Measurements from ENCODE around the gene KIRREL1. TPM values are rescaled to one million over a fixed set of nuclear protein-coding genes. Genes with fewer than 3 reads are reported as not detected.

The KIRREL1 gene
- polyA plus RNA-seq, 1 donor from 2014 or later = 12.9 TPM

GRCh38 chr1:158122833-158123388 lies 129.5 kb downstream of the KIRREL1 start:
- no peaks in the 10 kb centered on the region for H4K20me1 ChIP-seq (ENCODE audit: insufficient read depth)
- no peaks in the 10 kb centered on the region for H3F3A ChIP-seq (ENCODE audit: insufficient read depth, low read length, poor library complexity, severe bottlenecking)
- H3K36me3 ChIP-seq (ENCODE audit: insufficient read depth, low read length) = no peaks in the 10 kb centered on the region
- no peak overlapping the region for H3K9ac ChIP-seq (ENCODE audit: low read length)
- H2AFZ ChIP-seq (ENCODE audit: low read depth, low read length) = no peak overlapping the region
- H3K27ac ChIP-seq (ENCODE audit: low read length) = no peak overlapping the region
- no peaks in the 10 kb centered on the region for H3K9me2 ChIP-seq (ENCODE audit: insufficient read depth, low read length)
- H3K4me3 ChIP-seq (ENCODE audit: low read length) = no peak overlapping the region
- H3K9me3 ChIP-seq (ENCODE audit: low read length) = no peaks in the 10 kb centered on the region
- H3K4me2 ChIP-seq (ENCODE audit: low read length) = no peak overlapping the region
- H3K79me2 ChIP-seq (replicated peaks; ENCODE audit: insufficient read depth, low read length) = no peaks in the 10 kb centered on the region
- TF ChIP-seq, protein P1, sequence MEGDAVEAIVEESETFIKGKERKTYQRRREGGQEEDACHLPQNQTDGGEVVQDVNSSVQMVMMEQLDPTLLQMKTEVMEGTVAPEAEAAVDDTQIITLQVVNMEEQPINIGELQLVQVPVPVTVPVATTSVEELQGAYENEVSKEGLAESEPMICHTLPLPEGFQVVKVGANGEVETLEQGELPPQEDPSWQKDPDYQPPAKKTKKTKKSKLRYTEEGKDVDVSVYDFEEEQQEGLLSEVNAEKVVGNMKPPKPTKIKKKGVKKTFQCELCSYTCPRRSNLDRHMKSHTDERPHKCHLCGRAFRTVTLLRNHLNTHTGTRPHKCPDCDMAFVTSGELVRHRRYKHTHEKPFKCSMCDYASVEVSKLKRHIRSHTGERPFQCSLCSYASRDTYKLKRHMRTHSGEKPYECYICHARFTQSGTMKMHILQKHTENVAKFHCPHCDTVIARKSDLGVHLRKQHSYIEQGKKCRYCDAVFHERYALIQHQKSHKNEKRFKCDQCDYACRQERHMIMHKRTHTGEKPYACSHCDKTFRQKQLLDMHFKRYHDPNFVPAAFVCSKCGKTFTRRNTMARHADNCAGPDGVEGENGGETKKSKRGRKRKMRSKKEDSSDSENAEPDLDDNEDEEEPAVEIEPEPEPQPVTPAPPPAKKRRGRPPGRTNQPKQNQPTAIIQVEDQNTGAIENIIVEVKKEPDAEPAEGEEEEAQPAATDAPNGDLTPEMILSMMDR (IDR thresholded peaks at IDR 0.05; ENCODE audit: poor library complexity, severe bottlenecking) = no peak
- TF ChIP-seq SMC3 (conservative IDR thresholded peaks at IDR 0.05; ENCODE audit: poor library complexity) = no peak
- no peak for TF ChIP-seq EP300 (conservative IDR thresholded peaks at IDR 0.05; ENCODE audit: poor library complexity, severe bottlenecking)
- H3K27me3 ChIP-seq (ENCODE audit: insufficient read depth, low read depth, low read length) = no peaks in the 10 kb centered on the region

DNA sequence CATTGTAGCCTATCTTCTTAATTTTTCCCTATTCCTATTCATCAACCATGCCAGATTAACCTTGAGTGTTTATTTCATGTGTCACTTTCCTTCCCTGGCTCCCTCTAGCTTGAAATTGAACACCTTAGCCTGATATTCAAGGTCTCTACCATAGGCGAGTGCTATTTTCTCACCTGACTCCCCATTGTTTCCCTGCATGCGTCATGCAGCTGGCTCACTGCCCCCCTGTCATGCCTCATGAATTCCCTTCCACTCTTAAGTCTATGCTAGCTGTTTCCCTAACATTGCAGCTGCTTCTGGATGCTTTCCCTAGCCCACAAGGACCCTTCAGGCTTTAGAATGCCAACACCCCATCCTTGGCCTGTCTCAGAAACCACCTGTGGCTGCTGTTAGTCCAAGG lies 130.6 kb downstream of the KIRREL1 start:
- Histone ChIP-seq H3K79me2 (replicated peaks; ENCODE audit: insufficient read depth, low read length) (no peaks in the 10 kb centered on the region), H3K9me3 (ENCODE audit: low read length) (no peaks in the 10 kb centered on the region), H4K20me1 (ENCODE audit: insufficient read depth) (no peaks in the 10 kb centered on the region), H3K9me2 (ENCODE audit: insufficient read depth, low read length) (no peaks in the 10 kb centered on the region), H3K27ac (ENCODE audit: low read length) (no peak overlapping the region), H3K4me3 (ENCODE audit: low read length) (no peak overlapping the region), H3K27me3 (ENCODE audit: insufficient read depth, low read depth, low read length) (no peaks in the 10 kb centered on the region), H3K36me3 (ENCODE audit: insufficient read depth, low read length) (no peaks in the 10 kb centered on the region), H3K9ac (ENCODE audit: low read length) (no peak overlapping the region), H3K4me2 (ENCODE audit: low read length) (no peak overlapping the region), H2AFZ (ENCODE audit: low read depth, low read length) (no peak overlapping the region), H3F3A (ENCODE audit: insufficient read depth, low read length, poor library complexity, severe bottlenecking) (no peaks in the 10 kb centered on the region)
- TF ChIP-seq, protein P1 (IDR thresholded peaks at IDR 0.05; ENCODE audit: poor library complexity, severe bottlenecking) = no peak
- TF ChIP-seq POLR2AphosphoS5 (IDR thresholded peaks at IDR 0.05) = no peak
- no peak for TF ChIP-seq SMC3 (conservative IDR thresholded peaks at IDR 0.05; ENCODE audit: poor library complexity)
- TF ChIP-seq, protein P2, sequence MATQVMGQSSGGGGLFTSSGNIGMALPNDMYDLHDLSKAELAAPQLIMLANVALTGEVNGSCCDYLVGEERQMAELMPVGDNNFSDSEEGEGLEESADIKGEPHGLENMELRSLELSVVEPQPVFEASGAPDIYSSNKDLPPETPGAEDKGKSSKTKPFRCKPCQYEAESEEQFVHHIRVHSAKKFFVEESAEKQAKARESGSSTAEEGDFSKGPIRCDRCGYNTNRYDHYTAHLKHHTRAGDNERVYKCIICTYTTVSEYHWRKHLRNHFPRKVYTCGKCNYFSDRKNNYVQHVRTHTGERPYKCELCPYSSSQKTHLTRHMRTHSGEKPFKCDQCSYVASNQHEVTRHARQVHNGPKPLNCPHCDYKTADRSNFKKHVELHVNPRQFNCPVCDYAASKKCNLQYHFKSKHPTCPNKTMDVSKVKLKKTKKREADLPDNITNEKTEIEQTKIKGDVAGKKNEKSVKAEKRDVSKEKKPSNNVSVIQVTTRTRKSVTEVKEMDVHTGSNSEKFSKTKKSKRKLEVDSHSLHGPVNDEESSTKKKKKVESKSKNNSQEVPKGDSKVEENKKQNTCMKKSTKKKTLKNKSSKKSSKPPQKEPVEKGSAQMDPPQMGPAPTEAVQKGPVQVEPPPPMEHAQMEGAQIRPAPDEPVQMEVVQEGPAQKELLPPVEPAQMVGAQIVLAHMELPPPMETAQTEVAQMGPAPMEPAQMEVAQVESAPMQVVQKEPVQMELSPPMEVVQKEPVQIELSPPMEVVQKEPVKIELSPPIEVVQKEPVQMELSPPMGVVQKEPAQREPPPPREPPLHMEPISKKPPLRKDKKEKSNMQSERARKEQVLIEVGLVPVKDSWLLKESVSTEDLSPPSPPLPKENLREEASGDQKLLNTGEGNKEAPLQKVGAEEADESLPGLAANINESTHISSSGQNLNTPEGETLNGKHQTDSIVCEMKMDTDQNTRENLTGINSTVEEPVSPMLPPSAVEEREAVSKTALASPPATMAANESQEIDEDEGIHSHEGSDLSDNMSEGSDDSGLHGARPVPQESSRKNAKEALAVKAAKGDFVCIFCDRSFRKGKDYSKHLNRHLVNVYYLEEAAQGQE (IDR thresholded peaks at IDR 0.05; ENCODE audit: borderline replicate concordance) = no peak

DNA sequence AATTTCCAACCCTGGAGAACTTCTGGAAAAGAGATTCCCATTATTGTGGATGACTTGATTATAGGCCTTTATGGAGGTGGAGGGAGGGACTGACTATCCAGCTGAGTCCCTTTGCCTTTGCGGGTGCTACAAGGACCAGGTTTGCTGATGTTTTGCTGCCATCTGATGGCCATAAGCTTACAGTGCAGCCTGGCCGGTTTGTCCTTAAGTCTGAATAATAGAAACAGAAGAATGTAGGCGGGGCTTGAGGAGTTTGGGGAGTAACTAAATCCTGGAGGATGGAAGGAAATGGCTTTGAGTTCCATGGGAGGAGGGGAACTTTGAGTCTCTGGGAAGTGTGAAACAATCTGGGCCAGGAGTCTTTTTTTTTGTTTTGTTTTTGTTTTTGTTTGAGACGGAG lies 131.6 kb downstream of the KIRREL1 start:
- no peaks in the 10 kb centered on the region for H3K9me2 ChIP-seq (ENCODE audit: insufficient read depth, low read length)
- H3K79me2 ChIP-seq (replicated peaks; ENCODE audit: insufficient read depth, low read length) = no peaks in the 10 kb centered on the region
- H4K20me1 ChIP-seq (ENCODE audit: insufficient read depth) = no peaks in the 10 kb centered on the region
- TF ChIP-seq POLR2AphosphoS5 (IDR thresholded peaks at IDR 0.05) (no peak), SMC3 (conservative IDR thresholded peaks at IDR 0.05; ENCODE audit: poor library complexity) (peak; percentile 99), RAD21 (conservative IDR thresholded peaks at IDR 0.05) (peak; percentile 100)
- TF ChIP-seq, protein P1 (IDR thresholded peaks at IDR 0.05; ENCODE audit: poor library complexity, severe bottlenecking) = peak; percentile 99
- H3K4me3 ChIP-seq (ENCODE audit: low read length) = no peak overlapping the region
- H3F3A ChIP-seq (ENCODE audit: insufficient read depth, low read length, poor library complexity, severe bottlenecking) = no peaks in the 10 kb centered on the region
- no peak overlapping the region for H2AFZ ChIP-seq (ENCODE audit: low read depth, low read length)
- no peaks in the 10 kb centered on the region for H3K36me3 ChIP-seq (ENCODE audit: insufficient read depth, low read length)
- H3K4me2 ChIP-seq (ENCODE audit: low read length) = no peak overlapping the region
- H3K27ac ChIP-seq (ENCODE audit: low read length) = no peak overlapping the region
- H3K9ac ChIP-seq (ENCODE audit: low read length) = no peak overlapping the region
- H3K9me3 ChIP-seq (ENCODE audit: low read length) = no peaks in the 10 kb centered on the region
- no peaks in the 10 kb centered on the region for H3K27me3 ChIP-seq (ENCODE audit: insufficient read depth, low read depth, low read length)

All from neural cell (in vitro differentiated cells).